ENCODE measurements around the gene FOXP3. TPM values are rescaled to one million over a fixed set of nuclear protein-coding genes. Genes with fewer than 3 reads are reported as not detected.

FOXP3 gene
- total and polyA plus RNA-seq, 10 donors: 0.26 to 3.9 (median 1.1) TPM

- H3K27ac ChIP-seq: no peak overlapping the region
- TF ChIP-seq POLR2AphosphoS5 (IDR thresholded peaks at IDR 0.05) (no peak), CTCF (IDR thresholded peaks at IDR 0.05 in 8 of 11, conservative IDR thresholded peaks at IDR 0.05 in 3 of 11) (peak in 1 of 11 experiments; percentile 10)
- H3K9me3 ChIP-seq: no peaks in the 10 kb centered on the region
- intact Hi-C loops (cut with DNase I; ENCODE audit: low total_unique reads): no loop called here
- 45 to 80% (median 70%) methylated on average over 11 of the region's 11 CpGs for WGBS, 5 donors
- H3K4me1 ChIP-seq: no peaks in the 10 kb centered on the region
- peaks cover 0 to 17% (median 0%) of the 10 kb centered on the region in 6 donors for H3K36me3 ChIP-seq
- H3K27me3 ChIP-seq (replicated peaks in 1 of 7): peaks cover 0 to 7% (median 0%) of the 10 kb centered on the region in 7 donors
- H3K4me3 ChIP-seq: no peak overlapping the region
- peak; percentile 30 for DNase-seq
Observed at GRCh38 chrX:49282647-49283011, 18.1 kb upstream of the FOXP3 start.

- no peaks in the 10 kb centered on the region for H3K36me3 ChIP-seq
Observed at GRCh38 chrX:49278081-49278480, 13.6 kb upstream of the FOXP3 start.

GRCh38 chrX:49277535-49277830, 13.0 kb upstream of the FOXP3 start:
- no peak for DNase-seq
- Histone ChIP-seq H3K9me3 (no peaks in the 10 kb centered on the region), H3K4me1 (peaks cover 5 to 37% (median 15%) of the 10 kb centered on the region in 6 donors), H3K4me3 (no peak overlapping the region), H3K27me3 (replicated peaks in 1 of 7) (no peaks in the 10 kb centered on the region), H3K36me3 (no peaks in the 10 kb centered on the region), H3K27ac (peak overlapping the region in 1 of 8 donors; percentile 11)
- 73 to 82% (median 80%) methylated on average over 3 of the region's 3 CpGs for WGBS, 5 donors
- intact Hi-C loops (cut with DNase I; ENCODE audit: low total_unique reads): no loop called here
- no peak for TF ChIP-seq CTCF (IDR thresholded peaks at IDR 0.05 in 8 of 11, conservative IDR thresholded peaks at IDR 0.05 in 3 of 11)
- no peak for TF ChIP-seq POLR2AphosphoS5 (IDR thresholded peaks at IDR 0.05)
- no peak for TF ChIP-seq POLR2A (IDR thresholded peaks at IDR 0.05)

More at GRCh38 chrX:49278081-49278480, 13.6 kb upstream of the FOXP3 start:
- WGBS, 5 donors: 80 to 97% (median 88%) methylated on average over 3 of the region's 3 CpGs
- Histone ChIP-seq H3K4me1 (peaks cover 4 to 31% (median 9%) of the 10 kb centered on the region in 6 donors), H3K27me3 (replicated peaks in 1 of 7) (no peaks in the 10 kb centered on the region), H3K9me3 (no peaks in the 10 kb centered on the region), H3K27ac (peak overlapping the region in 1 of 8 donors; percentile 11), H3K4me3 (no peak overlapping the region)
- intact Hi-C loops (cut with DNase I; ENCODE audit: low total_unique reads): no loop called here
- TF ChIP-seq POLR2A (IDR thresholded peaks at IDR 0.05): no peak
- no peak for TF ChIP-seq POLR2AphosphoS5 (IDR thresholded peaks at IDR 0.05)
- peak; percentile 15 for DNase-seq

- DNase-seq: peak; percentile 43
- intact Hi-C loops (cut with DNase I; ENCODE audit: low total_unique reads): no loop called here
- no peaks in the 10 kb centered on the region for H3K36me3 ChIP-seq
- H3K27me3 ChIP-seq (replicated peaks in 1 of 7): no peaks in the 10 kb centered on the region
- no peaks in the 10 kb centered on the region for H3K9me3 ChIP-seq
- peak overlapping the region in 1 of 8 donors; percentile 36 for H3K27ac ChIP-seq
- H3K4me3 ChIP-seq: no peak overlapping the region
- H3K4me1 ChIP-seq: peaks cover 6 to 43% (median 21%) of the 10 kb centered on the region in 6 donors
- 68 to 88% (median 75%) methylated on average over 15 to 19 of the region's 19 CpGs for WGBS, 5 donors
- TF ChIP-seq POLR2AphosphoS5 (IDR thresholded peaks at IDR 0.05) (peak in 1 of 3 donors; percentile 8), POLR2A (IDR thresholded peaks at IDR 0.05) (no peak)
Observed at GRCh38 chrX:49276671-49277534, 12.4 kb upstream of the FOXP3 start.

- Histone ChIP-seq H3K4me1 (peaks cover 9 to 49% (median 28%) of the 10 kb centered on the region in 6 donors), H3K27ac (no peak overlapping the region), H3K9me3 (no peaks in the 10 kb centered on the region), H3K36me3 (no peaks in the 10 kb centered on the region), H3K4me3 (no peak overlapping the region), H3K27me3 (replicated peaks in 1 of 7) (no peaks in the 10 kb centered on the region)
- intact Hi-C loops (cut with DNase I; ENCODE audit: low total_unique reads): no loop called here
- 59 to 79% (median 71%) methylated on average over 1 of the region's 1 CpG for WGBS, 5 donors
- TF ChIP-seq POLR2AphosphoS5 (IDR thresholded peaks at IDR 0.05) (no peak), CTCF (IDR thresholded peaks at IDR 0.05 in 8 of 11, conservative IDR thresholded peaks at IDR 0.05 in 3 of 11) (no peak), POLR2A (IDR thresholded peaks at IDR 0.05) (no peak)
- DNase-seq: no peak
Observed at GRCh38 chrX:49276207-49276606, 11.7 kb upstream of the FOXP3 start.

Data from spleen (tissue), 11 donors.